Putamen (tissue), 1 donor: ENCODE measurements around the gene CFAP299.
"Not testable (repeated sequence)": the region's sequence is repeated elsewhere in the genome, so short reads cannot be mapped to it uniquely, and the experiment has no call there.

Experiments used
- DNase-seq: peaks from one replicate; pipeline ENCODE4 v3.0.0-alpha.2; 2016; ENCODE audit warnings: low spot score

The CFAP299 gene

GRCh38 chr4:80388284-80388607 is 52.7 kb downstream of the CFAP299 start:
- DNase-seq: no peak

GRCh38 chr4:80390178-80390577 is 54.6 kb downstream of the CFAP299 start:
- DNase-seq: no peak

- DNase-seq: no peak
These were observed 57.9 kb downstream of the CFAP299 start for GRCh38 chr4:80393246-80393969.

GRCh38 chr4:80393970-80394250 is 58.4 kb downstream of the CFAP299 start:
- DNase-seq: no peak

- DNase-seq: no peak
These were observed 71.7 kb downstream of the CFAP299 start for GRCh38 chr4:80407246-80407645.

- DNase-seq: no peak
These were observed 74.3 kb downstream of the CFAP299 start for GRCh38 chr4:80409809-80410208.

GRCh38 chr4:80412322-80412721 is 76.8 kb downstream of the CFAP299 start:
- DNase-seq: no peak

- DNase-seq: no peak
These were observed 77.6 kb downstream of the CFAP299 start for GRCh38 chr4:80413086-80413485.

- no peak for DNase-seq
These were observed 81.5 kb downstream of the CFAP299 start for GRCh38 chr4:80417019-80417418.

GRCh38 chr4:80419946-80420345 is 84.4 kb downstream of the CFAP299 start:
- DNase-seq: no peak

- DNase-seq: no peak
These were observed 85.1 kb downstream of the CFAP299 start for GRCh38 chr4:80420638-80421037.

GRCh38 chr4:80422727-80423404 is 87.3 kb downstream of the CFAP299 start:
- no peak for DNase-seq

GRCh38 chr4:80423553-80424224 is 88.2 kb downstream of the CFAP299 start:
- DNase-seq: no peak

GRCh38 chr4:80424225-80424581 is 88.7 kb downstream of the CFAP299 start:
- DNase-seq: no peak

- no peak for DNase-seq
These were observed 89.9 kb downstream of the CFAP299 start for GRCh38 chr4:80425124-80426100.

GRCh38 chr4:80431203-80431965 is 95.9 kb downstream of the CFAP299 start:
- no peak for DNase-seq

GRCh38 chr4:80434238-80434637 is 98.7 kb downstream of the CFAP299 start:
- DNase-seq: no peak

GRCh38 chr4:80438016-80438415 is 102.5 kb downstream of the CFAP299 start:
- no peak for DNase-seq

GRCh38 chr4:80439294-80440061 is 103.9 kb downstream of the CFAP299 start:
- not testable (repeated sequence) for DNase-seq

- no peak for DNase-seq
These were observed 110.7 kb downstream of the CFAP299 start for GRCh38 chr4:80446248-80446647.

GRCh38 chr4:80446664-80447063 is 111.1 kb downstream of the CFAP299 start:
- DNase-seq: no peak
